ENCODE results near the gene CHURC1.

GRCh38 chr14:64951291-64951690 lies 37.0 kb downstream of the CHURC1 start:
- TF ChIP-seq IRF1 (CRISPR knock-in tag; IDR thresholded peaks at IDR 0.05) (no peak), CTCF (IDR thresholded peaks at IDR 0.05) (no peak), MXD4 (CRISPR knock-in tag; IDR thresholded peaks at IDR 0.05; ENCODE audit: borderline replicate concordance) (no peak), TCF7 (CRISPR knock-in tag; IDR thresholded peaks at IDR 0.05; ENCODE audit: low read depth) (no peak), ZNF121 (CRISPR knock-in tag; IDR thresholded peaks at IDR 0.05) (no peak), ZNF512 (CRISPR knock-in tag; IDR thresholded peaks at IDR 0.05; ENCODE audit: borderline replicate concordance) (no peak), KAT7 (CRISPR knock-in tag; IDR thresholded peaks at IDR 0.05; ENCODE audit: borderline replicate concordance) (no peak), HMGXB4 (CRISPR knock-in tag; IDR thresholded peaks at IDR 0.05) (no peak), ESRRA (CRISPR knock-in tag; IDR thresholded peaks at IDR 0.05; ENCODE audit: borderline replicate concordance) (no peak)
